Testis (tissue), 3 donors: ENCODE measurements around the gene AMER1. TPM values are rescaled to one million over a fixed set of nuclear protein-coding genes. Genes with fewer than 3 reads are reported as not detected.

Experiments
- DNase-seq: peaks from one replicate; pipeline ENCODE4 v3.0.0-alpha.2; 2019
- H3K27ac ChIP-seq, 2 donors: fragments of 200-600 bp; sonication (generic); one replicate each; pipeline ENCODE4 v1.5.1; 2019
- H3K27me3 ChIP-seq: fragments of 200-600 bp; sonication (generic); one replicate; pipeline ENCODE4 v1.5.1; 2019
- H3K36me3 ChIP-seq: fragments of 200-600 bp; sonication (generic); one replicate; pipeline ENCODE4 v1.5.1; 2017; ENCODE audit warnings: low read depth; ENCODE audit errors: missing control alignments
- H3K4me1 ChIP-seq: fragments of 200-600 bp; sonication (generic); one replicate; pipeline ENCODE4 v1.5.1; 2019
- H3K4me3 ChIP-seq, 2 donors: fragments of 200-600 bp; sonication (generic); one replicate each; pipeline ENCODE4 v1.5.1; 2017 to 2019
- H3K9me3 ChIP-seq: fragments of 200-600 bp; sonication (generic); one replicate; pipeline ENCODE4 v1.5.1; 2017
- CTCF ChIP-seq, 3 experiments: fragments of 450-650 bp in 2 of 3; fragments of 200-600 bp in 1 of 3; sonication (generic) in 1 of 3; IDR thresholded peaks; one replicate each; pipeline ENCODE4 v1.5.1; 2016 to 2019; ENCODE audit warnings: antibody characterized with exemption in 3 of 3, mild to moderate bottlenecking in 2 of 3, moderate library complexity in 1 of 3
- POLR2A ChIP-seq: fragments of 450-650 bp; IDR thresholded peaks from one replicate; pipeline ENCODE4 v1.6.1; 2017; ENCODE audit warnings: antibody characterized with exemption, mild to moderate bottlenecking, moderate library complexity
- WGBS, 2 donors: methylation state at CpG; one replicate each; pipeline ENCODE4 v1.1.5; 2018; 5-methylcytosine and 5-hydroxymethylcytosine counted together
- intact Hi-C: fragments of 100-400 bp; cut with DNase I; formaldehyde crosslinking; loops from one replicate; pipeline ENCODE4 v1.15.1; 2023; ENCODE audit warnings: low total_unique reads
- polyA plus RNA-seq: library from polyadenylated mRNA; stranded (reverse); fragments of 350-450 nt; fragmentation: Illumina TruSeq; extraction: RNeasy Lipid Tissue Mini Kit (QIAGEN cat#74804); gene quantifications from one replicate; pipeline ENCODE4 v1.2.3, GENCODE V29; 2014; ENCODE audit warnings: low read depth, low replicate concordance; ENCODE audit not compliant: insufficient read depth
- small RNA-seq, 2 donors: library from RNA; depleted of rRNA; stranded (forward); fragments of <200 nt; gene quantifications; one replicate each; pipeline ENCODE3, GENCODE V24; 2016
- total RNA-seq, 2 donors: library from RNA; depleted of rRNA; stranded (reverse); fragments of >200 nt; gene quantifications; one replicate each; pipeline ENCODE4 v1.2.3, GENCODE V29; 2016

AMER1 gene
- total and polyA plus RNA-seq, 3 donors from 2014 or later = 1.5 to 3.8 (median 3.2) TPM

- TF ChIP-seq POLR2A (no peak), CTCF (IDR thresholded peaks at IDR 0.05) (no peak)
Observed at GRCh38 chrX:64152857-64153256, 52.7 kb downstream of the AMER1 start.

GRCh38 chrX:64151911-64152310 lies 53.6 kb downstream of the AMER1 start:
- no peak for DNase-seq
- no peaks in the 10 kb centered on the region for H3K9me3 ChIP-seq
- H3K4me1 ChIP-seq = no peaks in the 10 kb centered on the region
- TF ChIP-seq CTCF (IDR thresholded peaks at IDR 0.05) (no peak), POLR2A (no peak)
- intact Hi-C loops = no loop called here
- H3K27me3 ChIP-seq = no peaks in the 10 kb centered on the region
- no peaks in the 10 kb centered on the region for H3K36me3 ChIP-seq
- H3K27ac ChIP-seq = no peak overlapping the region
- no peak overlapping the region for H3K4me3 ChIP-seq

More at GRCh38 chrX:64152857-64153256, 52.7 kb downstream of the AMER1 start:
- no peak for DNase-seq
- 67% methylated on average over 6 of the region's 6 CpGs; no CpG with 5 or more reads in 1 of the 2 donors for WGBS, 2 donors
- Histone ChIP-seq H3K27ac (no peak overlapping the region), H3K4me3 (no peak overlapping the region), H3K36me3 (no peaks in the 10 kb centered on the region), H3K9me3 (no peaks in the 10 kb centered on the region), H3K4me1 (no peaks in the 10 kb centered on the region), H3K27me3 (no peaks in the 10 kb centered on the region)
- intact Hi-C loops = no loop called here

GRCh38 chrX:64150775-64151174 lies 54.7 kb downstream of the AMER1 start:
- no peaks in the 10 kb centered on the region for H3K36me3 ChIP-seq
- H3K4me1 ChIP-seq = no peaks in the 10 kb centered on the region
- no peak for DNase-seq
- TF ChIP-seq CTCF (IDR thresholded peaks at IDR 0.05) (no peak), POLR2A (no peak)
- intact Hi-C loops = no loop called here
- H3K9me3 ChIP-seq = no peaks in the 10 kb centered on the region
- no peaks in the 10 kb centered on the region for H3K27me3 ChIP-seq
- H3K27ac ChIP-seq = no peak overlapping the region
- H3K4me3 ChIP-seq = no peak overlapping the region
- WGBS, 2 donors = 52 to 65% methylated on average over 2 of the region's 2 CpGs

Small RNA genes lying within 50 kb of the gene (small RNA-seq; reads per million reads assigned to genes)
- gene RN7SL799P = 0 to 0.09 reads per million in 2 donors

Other genes with a start within 250 kb of the AMER1 start
- under 1 TPM; 0.31 to 0.62 TPM for gene ASB12, start 24.9 kb upstream of the AMER1 start, total RNA-seq
- gene ASB12, start 24.9 kb upstream of the AMER1 start, polyA plus RNA-seq = 0.67 TPM
- 1 to 10 TPM; 2.7 to 3.0 TPM for gene MTMR8, start 189.7 kb upstream of the AMER1 start, total RNA-seq
- 0.47 TPM for gene MTMR8, start 189.7 kb upstream of the AMER1 start, polyA plus RNA-seq